Activated naive CD4-positive, alpha-beta T cell treated with anti-CD3 and anti-CD28 coated beads, Interleukin-2, amount 50 U/mL, for 24 hours (primary cell): ENCODE results near the gene LMOD1.
"Not testable (repeated sequence)": the region's sequence is repeated elsewhere in the genome, so short reads cannot be mapped to it uniquely, and the experiment has no call there.

Experiments
- H3K27ac Mint-ChIP-seq: one replicate; pipeline ENCODE4 v1.8.0; 2021; ENCODE audit warnings: mild to moderate bottlenecking, mixed read lengths
- H3K27me3 Mint-ChIP-seq: one replicate; pipeline ENCODE4 v1.8.0; 2021; ENCODE audit warnings: mixed read lengths
- H3K36me3 Mint-ChIP-seq: one replicate; pipeline ENCODE4 v1.8.0; 2021; ENCODE audit warnings: mixed read lengths
- H3K4me1 Mint-ChIP-seq: one replicate; pipeline ENCODE4 v1.8.0; 2021; ENCODE audit warnings: mixed read lengths
- H3K4me3 Mint-ChIP-seq: one replicate; pipeline ENCODE4 v1.8.0; 2021; ENCODE audit warnings: mild to moderate bottlenecking, mixed read lengths
- H3K9me3 Mint-ChIP-seq: one replicate; pipeline ENCODE4 v1.8.0; 2021; ENCODE audit warnings: mixed read lengths

The LMOD1 gene

GRCh38 chr1:201881617-201882016 lies 64.7 kb downstream of the LMOD1 start:
- H3K9me3 Mint-ChIP-seq, result no peaks in the 10 kb centered on the region
- H3K4me1 Mint-ChIP-seq, result no peaks in the 10 kb centered on the region
- H3K27me3 Mint-ChIP-seq, result no peaks in the 10 kb centered on the region
- H3K4me3 Mint-ChIP-seq, result no peak overlapping the region
- H3K36me3 Mint-ChIP-seq, result no peaks in the 10 kb centered on the region
- H3K27ac Mint-ChIP-seq, result no peak overlapping the region

GRCh38 chr1:201880928-201881571 lies 65.3 kb downstream of the LMOD1 start:
- Mint-ChIP-seq H3K27ac (no peak overlapping the region), H3K9me3 (no peaks in the 10 kb centered on the region), H3K27me3 (no peaks in the 10 kb centered on the region), H3K36me3 (peaks cover 2% of the 10 kb centered on the region), H3K4me3 (no peak overlapping the region), H3K4me1 (no peaks in the 10 kb centered on the region)

- H3K27me3 Mint-ChIP-seq, result no peaks in the 10 kb centered on the region
- peaks cover 5% of the 10 kb centered on the region for H3K36me3 Mint-ChIP-seq
- no peaks in the 10 kb centered on the region for H3K4me1 Mint-ChIP-seq
- no peaks in the 10 kb centered on the region for H3K9me3 Mint-ChIP-seq
- no peak overlapping the region for H3K27ac Mint-ChIP-seq
- H3K4me3 Mint-ChIP-seq, result no peak overlapping the region
Observed at GRCh38 chr1:201877877-201878401, 68.4 kb downstream of the LMOD1 start.

GRCh38 chr1:201876148-201876818 lies 70.1 kb downstream of the LMOD1 start:
- peaks cover 9% of the 10 kb centered on the region for H3K36me3 Mint-ChIP-seq
- no peaks in the 10 kb centered on the region for H3K4me1 Mint-ChIP-seq

GRCh38 chr1:201874672-201875071 lies 71.7 kb downstream of the LMOD1 start:
- no peak overlapping the region for H3K27ac Mint-ChIP-seq
- no peaks in the 10 kb centered on the region for H3K9me3 Mint-ChIP-seq
- H3K27me3 Mint-ChIP-seq, result no peaks in the 10 kb centered on the region
- H3K4me3 Mint-ChIP-seq, result no peak overlapping the region
- peaks cover 9% of the 10 kb centered on the region for H3K36me3 Mint-ChIP-seq
- H3K4me1 Mint-ChIP-seq, result no peaks in the 10 kb centered on the region

More at GRCh38 chr1:201876148-201876818, 70.1 kb downstream of the LMOD1 start:
- H3K27ac Mint-ChIP-seq, result no peak overlapping the region
- no peak overlapping the region for H3K4me3 Mint-ChIP-seq
- H3K9me3 Mint-ChIP-seq, result no peaks in the 10 kb centered on the region
- no peaks in the 10 kb centered on the region for H3K27me3 Mint-ChIP-seq

GRCh38 chr1:201870397-201870796 lies 76.0 kb downstream of the LMOD1 start:
- H3K9me3 Mint-ChIP-seq, result no peaks in the 10 kb centered on the region
- no peaks in the 10 kb centered on the region for H3K4me1 Mint-ChIP-seq
- no peak overlapping the region for H3K27ac Mint-ChIP-seq
- H3K4me3 Mint-ChIP-seq, result no peak overlapping the region
- H3K36me3 Mint-ChIP-seq, result peaks cover 13% of the 10 kb centered on the region
- no peaks in the 10 kb centered on the region for H3K27me3 Mint-ChIP-seq

GRCh38 chr1:201861448-201861847 lies 84.9 kb downstream of the LMOD1 start:
- no peak overlapping the region for H3K4me3 Mint-ChIP-seq
- H3K4me1 Mint-ChIP-seq, result no peaks in the 10 kb centered on the region
- no peaks in the 10 kb centered on the region for H3K9me3 Mint-ChIP-seq
- H3K27me3 Mint-ChIP-seq, result no peaks in the 10 kb centered on the region
- H3K27ac Mint-ChIP-seq, result no peak overlapping the region
- peaks cover 6% of the 10 kb centered on the region for H3K36me3 Mint-ChIP-seq

- Mint-ChIP-seq H3K27ac (no peak overlapping the region), H3K36me3 (peaks cover 14% of the 10 kb centered on the region), H3K4me1 (no peaks in the 10 kb centered on the region), H3K4me3 (no peak overlapping the region), H3K9me3 (no peaks in the 10 kb centered on the region), H3K27me3 (no peaks in the 10 kb centered on the region)
Observed at GRCh38 chr1:201859424-201859823, 86.9 kb downstream of the LMOD1 start.

GRCh38 chr1:201856722-201857121 lies 89.6 kb downstream of the LMOD1 start:
- H3K27me3 Mint-ChIP-seq, H3K4me3 Mint-ChIP-seq, H3K4me1 Mint-ChIP-seq, H3K9me3 Mint-ChIP-seq, H3K27ac Mint-ChIP-seq: not testable (repeated sequence)
- H3K36me3 Mint-ChIP-seq, result peaks cover 16% of the 10 kb centered on the region

- H3K9me3 Mint-ChIP-seq, result no peaks in the 10 kb centered on the region
- peak overlapping the region; percentile 26 for H3K27ac Mint-ChIP-seq
- peaks cover 24% of the 10 kb centered on the region for H3K36me3 Mint-ChIP-seq
- H3K27me3 Mint-ChIP-seq, result no peaks in the 10 kb centered on the region
- peaks cover 11% of the 10 kb centered on the region for H3K4me1 Mint-ChIP-seq
- no peak overlapping the region for H3K4me3 Mint-ChIP-seq
Observed at GRCh38 chr1:201851949-201852348, 94.4 kb downstream of the LMOD1 start.

- Mint-ChIP-seq H3K27me3 (no peaks in the 10 kb centered on the region), H3K4me1 (peaks cover 16% of the 10 kb centered on the region), H3K4me3 (no peak overlapping the region), H3K27ac (no peak overlapping the region), H3K9me3 (no peaks in the 10 kb centered on the region), H3K36me3 (peaks cover 16% of the 10 kb centered on the region)
Observed at GRCh38 chr1:201850053-201850397, 96.3 kb downstream of the LMOD1 start.

GRCh38 chr1:201849372-201850052 lies 96.8 kb downstream of the LMOD1 start:
- Mint-ChIP-seq H3K4me1 (peaks cover 18% of the 10 kb centered on the region), H3K27ac (no peak overlapping the region), H3K4me3 (no peak overlapping the region), H3K9me3 (no peaks in the 10 kb centered on the region), H3K27me3 (no peaks in the 10 kb centered on the region), H3K36me3 (peaks cover 15% of the 10 kb centered on the region)

- H3K4me3 Mint-ChIP-seq, result no peak overlapping the region
- peaks cover 14% of the 10 kb centered on the region for H3K36me3 Mint-ChIP-seq
- peaks cover 24% of the 10 kb centered on the region for H3K4me1 Mint-ChIP-seq
- no peaks in the 10 kb centered on the region for H3K9me3 Mint-ChIP-seq
- no peak overlapping the region for H3K27ac Mint-ChIP-seq
- no peaks in the 10 kb centered on the region for H3K27me3 Mint-ChIP-seq
Observed at GRCh38 chr1:201848230-201848629, 98.1 kb downstream of the LMOD1 start.

- Mint-ChIP-seq H3K9me3 (no peaks in the 10 kb centered on the region), H3K27me3 (no peaks in the 10 kb centered on the region), H3K4me1 (peaks cover 32% of the 10 kb centered on the region), H3K27ac (no peak overlapping the region), H3K36me3 (peaks cover 14% of the 10 kb centered on the region), H3K4me3 (no peak overlapping the region)
Observed at GRCh38 chr1:201847150-201847549, 99.2 kb downstream of the LMOD1 start.
